CD8-positive, alpha-beta memory T cell (primary cell): Measurements from ENCODE around the gene SLC24A3. TPM values are rescaled to one million over a fixed set of nuclear protein-coding genes. Genes with fewer than 3 reads are reported as not detected.

ENCODE experiments used
- CTCF ChIA-PET: fragments of 350-600 bp; sonication (Branson Sonifier 250); formaldehyde crosslinking; loops from one replicate; lab custom pipeline; 2021; ENCODE audit warnings: antibody characterized with exemption; lab: Charles Lee
- POLR2A ChIA-PET: fragments of 350-600 bp; sonication (Branson Sonifier 250); formaldehyde crosslinking; loops from one replicate; lab custom pipeline; 2021; ENCODE audit warnings: antibody characterized with exemption; lab: Charles Lee
- DNase-seq, 5 donors: peaks; one replicate each; pipeline versions ENCODE4 v3.0.0 to v3.0.0-alpha.2; 2020 to 2022; ENCODE audit warnings: mixed read lengths in 1 of 5
- H3K27ac ChIP-seq: one replicate; pipeline ENCODE4 v1.7.0; 2013; ENCODE audit warnings: low read depth, mild to moderate bottlenecking, low read length, moderate library complexity
- H3K27me3 ChIP-seq: 2 replicates; pipeline ENCODE4 v1.7.0; 2013; ENCODE audit warnings: low read length, mild to moderate bottlenecking; ENCODE audit not compliant: insufficient read depth, poor library complexity, severe bottlenecking
- H3K36me3 ChIP-seq: 2 replicates; pipeline ENCODE4 v1.7.0; 2013; ENCODE audit warnings: mild to moderate bottlenecking, low read length, moderate library complexity; ENCODE audit not compliant: insufficient read depth
- H3K4me1 ChIP-seq: 2 replicates; pipeline ENCODE4 v1.7.0; 2013; ENCODE audit warnings: mild to moderate bottlenecking, low read length, moderate library complexity; ENCODE audit not compliant: insufficient read depth
- H3K4me3 ChIP-seq: 2 replicates; pipeline ENCODE4 v1.7.0; 2013; ENCODE audit warnings: mild to moderate bottlenecking, low read length
- H3K9me3 ChIP-seq: 2 replicates; pipeline ENCODE4 v1.7.0; 2013; ENCODE audit warnings: mild to moderate bottlenecking, low read length
- H3K27ac Mint-ChIP-seq, 8 donors: one replicate each; pipeline ENCODE4 v1.8.0; 2020 to 2021; ENCODE audit warnings: mixed read lengths in 8 of 8, mild to moderate bottlenecking in 6 of 8, inconsistent platforms in 3 of 8, moderate library complexity in 3 of 8
- H3K27me3 Mint-ChIP-seq, 2 donors: one replicate each; pipeline ENCODE4 v1.8.0; 2020 to 2021; ENCODE audit warnings: mixed read lengths in 2 of 2, mild to moderate bottlenecking in 1 of 2, moderate library complexity in 1 of 2
- H3K36me3 Mint-ChIP-seq, 3 donors: one replicate each; pipeline ENCODE4 v1.8.0; 2020 to 2021; ENCODE audit warnings: mixed read lengths in 3 of 3, inconsistent platforms in 1 of 3, mild to moderate bottlenecking in 1 of 3
- H3K4me1 Mint-ChIP-seq, 3 donors: one replicate each; pipeline ENCODE4 v1.8.0; 2020 to 2021; ENCODE audit warnings: mixed read lengths in 3 of 3, inconsistent platforms in 1 of 3, mild to moderate bottlenecking in 1 of 3
- H3K4me3 Mint-ChIP-seq, 7 donors: one replicate each; pipeline ENCODE4 v1.8.0; 2020 to 2021; ENCODE audit warnings: mixed read lengths in 7 of 7, mild to moderate bottlenecking in 6 of 7, moderate library complexity in 4 of 7, inconsistent platforms in 2 of 7
- H3K9me3 Mint-ChIP-seq, 5 donors: one replicate each; pipeline ENCODE4 v1.8.0; 2020 to 2022; ENCODE audit warnings: mixed read lengths in 5 of 5, mild to moderate bottlenecking in 3 of 5, moderate library complexity in 2 of 5, inconsistent platforms in 1 of 5
- polyA plus RNA-seq: library from polyadenylated mRNA; unstranded; fragments of 300-500 nt; fragmentation: Illumina TruSeq; gene quantifications from one replicate; pipeline ENCODE4 v1.2.3, GENCODE V29; 2021
- total RNA-seq, 2 experiments: library from RNA; stranded (reverse); gene quantifications; one replicate each; pipeline ENCODE4 v1.2.3, GENCODE V29; 2021

The SLC24A3 gene
- total and polyA plus RNA-seq, 3 experiments from 2014 or later: not detected

DNA sequence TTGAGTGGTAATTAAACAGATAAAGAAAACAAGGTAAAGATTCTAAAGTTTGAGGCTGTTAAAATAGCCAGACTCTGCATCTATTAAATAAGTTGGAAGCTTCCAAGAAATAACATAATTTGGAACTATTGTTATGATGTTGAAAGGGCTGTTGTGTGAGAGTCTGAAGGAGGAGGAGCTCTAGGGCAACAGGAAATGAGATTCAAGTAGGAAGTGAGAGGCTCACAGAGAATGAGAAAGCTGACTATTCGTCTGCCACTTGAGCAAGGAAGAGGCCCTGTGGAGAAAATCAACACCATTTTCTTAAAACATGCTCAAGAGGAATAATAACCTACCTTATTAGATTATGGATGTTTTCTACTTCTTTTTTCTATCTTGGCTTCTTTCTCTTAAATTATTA, 185.2 kb downstream of the SLC24A3 start:
- POLR2A ChIA-PET: no interaction called here
- Mint-ChIP-seq H3K27me3 (no peaks in the 10 kb centered on the region), H3K27ac (no peak overlapping the region), H3K9me3 (peaks cover 9 to 21% (median 13%) of the 10 kb centered on the region in 5 donors), H3K36me3 (no peaks in the 10 kb centered on the region), H3K4me1 (no peaks in the 10 kb centered on the region), H3K4me3 (no peak overlapping the region)
- H3K4me3 ChIP-seq: no peak overlapping the region
- H3K27me3 ChIP-seq: no peaks in the 10 kb centered on the region
- H3K9me3 ChIP-seq: no peaks in the 10 kb centered on the region
- no peaks in the 10 kb centered on the region for H3K36me3 ChIP-seq
- CTCF ChIA-PET: no interaction called here
- H3K4me1 ChIP-seq: no peaks in the 10 kb centered on the region
- no peak overlapping the region for H3K27ac ChIP-seq
- DNase-seq: no peak

DNA sequence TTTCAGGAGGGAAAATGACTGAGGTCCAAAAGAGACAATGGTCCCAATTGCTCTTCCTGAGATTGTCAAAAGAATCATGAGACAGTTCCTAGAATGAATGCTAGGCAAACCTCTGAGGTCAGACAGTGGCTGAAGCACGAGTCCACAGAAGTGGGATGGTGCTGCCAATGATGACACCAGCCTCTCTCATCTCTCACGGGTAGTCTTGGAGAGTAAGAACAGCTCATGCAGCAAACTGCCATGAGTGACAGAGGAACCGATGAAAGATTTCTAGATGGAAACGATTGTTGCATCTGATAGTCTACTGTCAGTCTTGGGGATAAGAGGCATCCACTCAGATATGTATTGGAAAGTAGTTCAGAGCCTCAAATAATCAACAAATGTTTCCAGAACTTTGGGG, 188.7 kb downstream of the SLC24A3 start:
- DNase-seq: no peak
- Histone ChIP-seq H3K27ac (no peak overlapping the region), H3K4me1 (no peaks in the 10 kb centered on the region), H3K36me3 (no peaks in the 10 kb centered on the region), H3K27me3 (no peaks in the 10 kb centered on the region), H3K9me3 (no peaks in the 10 kb centered on the region), H3K4me3 (no peak overlapping the region)
- H3K27me3 Mint-ChIP-seq: peaks cover 0 to 1% of the 10 kb centered on the region in 2 donors
- no peak overlapping the region for H3K4me3 Mint-ChIP-seq
- H3K9me3 Mint-ChIP-seq: peaks cover 6 to 21% (median 13%) of the 10 kb centered on the region in 5 donors
- no peaks in the 10 kb centered on the region for H3K36me3 Mint-ChIP-seq
- ChIA-PET CTCF (no interaction called here), POLR2A (no interaction called here)
- H3K4me1 Mint-ChIP-seq: no peaks in the 10 kb centered on the region
- no peak overlapping the region for H3K27ac Mint-ChIP-seq

DNA sequence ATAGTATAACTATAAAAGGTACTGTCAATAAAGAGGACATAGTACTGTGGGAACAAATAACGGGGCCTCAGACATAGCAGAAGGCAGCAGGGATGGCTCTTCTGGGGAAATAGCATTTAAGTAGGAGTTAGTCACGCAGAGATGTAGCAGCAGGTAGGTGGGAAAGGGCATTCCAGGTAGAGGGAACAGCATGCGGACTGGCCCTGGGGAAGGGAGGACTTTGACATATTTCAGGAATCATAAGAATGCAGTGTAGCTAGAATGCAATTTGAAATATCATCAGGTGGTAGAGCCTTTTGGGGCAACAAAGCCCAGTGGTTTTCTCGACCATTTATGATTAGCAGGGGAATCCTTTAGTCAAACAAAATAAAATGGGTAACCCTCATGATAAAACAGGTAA, 191.1 kb downstream of the SLC24A3 start:
- Histone ChIP-seq H3K9me3 (no peaks in the 10 kb centered on the region), H3K27me3 (no peaks in the 10 kb centered on the region), H3K4me3 (no peak overlapping the region), H3K36me3 (no peaks in the 10 kb centered on the region), H3K4me1 (no peaks in the 10 kb centered on the region), H3K27ac (no peak overlapping the region)
- DNase-seq: no peak
- ChIA-PET CTCF (no interaction called here), POLR2A (no interaction called here)
- Mint-ChIP-seq H3K4me3 (no peak overlapping the region), H3K27me3 (peaks cover 1 to 4% of the 10 kb centered on the region in 2 donors), H3K9me3 (peaks cover 6 to 13% (median 10%) of the 10 kb centered on the region in 5 donors), H3K27ac (peak overlapping the region in 1 of 8 donors; percentile 17), H3K36me3 (no peaks in the 10 kb centered on the region), H3K4me1 (no peaks in the 10 kb centered on the region)

GRCh38 chr20:19404826-19405225, 192.4 kb downstream of the SLC24A3 start:
- H3K36me3 Mint-ChIP-seq: no peaks in the 10 kb centered on the region
- H3K27me3 ChIP-seq: no peaks in the 10 kb centered on the region
- ChIA-PET CTCF (no interaction called here), POLR2A (no interaction called here)
- H3K4me3 ChIP-seq: no peak overlapping the region
- H3K4me1 ChIP-seq: no peaks in the 10 kb centered on the region
- DNase-seq: no peak
- no peaks in the 10 kb centered on the region for H3K9me3 ChIP-seq
- no peak overlapping the region for H3K27ac Mint-ChIP-seq
- peaks cover 0 to 6% (median 4%) of the 10 kb centered on the region in 5 donors for H3K9me3 Mint-ChIP-seq
- H3K4me1 Mint-ChIP-seq: no peaks in the 10 kb centered on the region
- no peaks in the 10 kb centered on the region for H3K36me3 ChIP-seq
- H3K4me3 Mint-ChIP-seq: no peak overlapping the region
- H3K27ac ChIP-seq: no peak overlapping the region
- peaks cover 1 to 4% of the 10 kb centered on the region in 2 donors for H3K27me3 Mint-ChIP-seq

- H3K36me3 ChIP-seq: no peaks in the 10 kb centered on the region
- no peaks in the 10 kb centered on the region for H3K36me3 Mint-ChIP-seq
- no peaks in the 10 kb centered on the region for H3K4me1 ChIP-seq
- no peaks in the 10 kb centered on the region for H3K27me3 ChIP-seq
- ChIA-PET POLR2A (no interaction called here), CTCF (no interaction called here)
- H3K9me3 ChIP-seq: no peaks in the 10 kb centered on the region
- H3K4me1 Mint-ChIP-seq: no peaks in the 10 kb centered on the region
- peaks cover 1 to 7% of the 10 kb centered on the region in 2 donors for H3K27me3 Mint-ChIP-seq
- no peak for DNase-seq
- no peak overlapping the region for H3K4me3 ChIP-seq
- H3K9me3 Mint-ChIP-seq: peaks cover 0 to 6% (median 0%) of the 10 kb centered on the region in 5 donors
- H3K27ac ChIP-seq: no peak overlapping the region
- H3K4me3 Mint-ChIP-seq: no peak overlapping the region
- H3K27ac Mint-ChIP-seq: no peak overlapping the region
These were observed 193.5 kb downstream of the SLC24A3 start for GRCh38 chr20:19405958-19406357.

DNA sequence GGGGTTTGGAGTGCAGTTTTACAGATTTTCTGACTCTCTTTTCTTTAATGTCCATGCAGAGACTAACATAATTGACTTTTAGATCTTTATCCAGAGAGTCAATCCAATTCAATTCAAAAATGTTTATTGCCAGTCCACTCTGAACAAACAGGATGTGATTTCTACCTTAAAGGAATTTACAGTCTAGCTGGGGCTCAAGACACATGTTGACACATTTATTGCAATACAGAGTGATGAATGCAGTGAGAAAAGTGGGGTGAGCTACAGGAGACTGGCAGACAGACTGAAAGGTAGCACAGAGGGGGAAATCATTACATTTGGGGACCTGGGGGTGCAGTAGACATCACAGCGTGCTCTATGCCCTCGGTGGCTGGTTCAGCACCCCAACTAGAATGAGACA, 193.9 kb downstream of the SLC24A3 start:
- no peak overlapping the region for H3K4me3 Mint-ChIP-seq
- peaks cover 1 to 7% of the 10 kb centered on the region in 2 donors for H3K27me3 Mint-ChIP-seq
- H3K36me3 Mint-ChIP-seq: no peaks in the 10 kb centered on the region
- no peaks in the 10 kb centered on the region for H3K9me3 ChIP-seq
- no peaks in the 10 kb centered on the region for H3K36me3 ChIP-seq
- H3K27me3 ChIP-seq: no peaks in the 10 kb centered on the region
- H3K4me1 Mint-ChIP-seq: no peaks in the 10 kb centered on the region
- peaks cover 0 to 6% (median 0%) of the 10 kb centered on the region in 5 donors for H3K9me3 Mint-ChIP-seq
- no peak overlapping the region for H3K27ac ChIP-seq
- H3K4me1 ChIP-seq: no peaks in the 10 kb centered on the region
- H3K4me3 ChIP-seq: no peak overlapping the region
- ChIA-PET CTCF (no interaction called here), POLR2A (no interaction called here)
- H3K27ac Mint-ChIP-seq: no peak overlapping the region
- no peak for DNase-seq

- H3K9me3 Mint-ChIP-seq: peaks cover 0 to 2% (median 0%) of the 10 kb centered on the region in 5 donors
- POLR2A ChIA-PET: no interaction called here
- no peaks in the 10 kb centered on the region for H3K4me1 ChIP-seq
- no peaks in the 10 kb centered on the region for H3K36me3 ChIP-seq
- DNase-seq: no peak
- CTCF ChIA-PET: no interaction called here
- no peak overlapping the region for H3K4me3 ChIP-seq
- no peak overlapping the region for H3K4me3 Mint-ChIP-seq
- no peaks in the 10 kb centered on the region for H3K9me3 ChIP-seq
- peaks cover 1 to 7% of the 10 kb centered on the region in 2 donors for H3K27me3 Mint-ChIP-seq
- H3K36me3 Mint-ChIP-seq: no peaks in the 10 kb centered on the region
- no peak overlapping the region for H3K27ac Mint-ChIP-seq
- H3K4me1 Mint-ChIP-seq: no peaks in the 10 kb centered on the region
- H3K27ac ChIP-seq: no peak overlapping the region
- no peaks in the 10 kb centered on the region for H3K27me3 ChIP-seq
These were observed 194.8 kb downstream of the SLC24A3 start for GRCh38 chr20:19407196-19407595.

DNA sequence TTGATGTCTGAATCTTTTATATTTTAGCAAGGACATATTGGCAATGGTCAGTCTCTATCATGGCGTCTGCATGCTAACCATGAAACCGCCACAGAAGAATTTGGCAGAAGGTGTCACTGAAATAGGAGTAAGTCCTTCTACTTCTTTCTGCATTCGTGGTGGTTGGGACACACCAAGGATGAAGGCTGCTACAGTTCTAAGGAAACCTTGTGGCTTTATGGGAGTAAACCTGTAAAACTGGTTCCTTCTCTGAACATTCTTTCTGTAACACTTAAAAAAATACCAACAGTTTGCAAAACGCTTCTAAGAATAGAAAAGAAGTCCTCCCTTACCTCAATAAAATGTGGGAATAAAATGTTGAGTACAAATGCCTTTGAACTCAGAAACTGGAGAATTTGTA, 195.3 kb downstream of the SLC24A3 start:
- no peak for DNase-seq
- Mint-ChIP-seq H3K9me3 (peaks cover 0 to 2% (median 0%) of the 10 kb centered on the region in 5 donors), H3K4me1 (no peaks in the 10 kb centered on the region), H3K4me3 (no peak overlapping the region), H3K27ac (no peak overlapping the region), H3K27me3 (peaks cover 1 to 7% of the 10 kb centered on the region in 2 donors), H3K36me3 (no peaks in the 10 kb centered on the region)
- POLR2A ChIA-PET: no interaction called here
- Histone ChIP-seq H3K27me3 (no peaks in the 10 kb centered on the region), H3K27ac (no peak overlapping the region), H3K9me3 (no peaks in the 10 kb centered on the region), H3K4me3 (no peak overlapping the region), H3K36me3 (no peaks in the 10 kb centered on the region), H3K4me1 (no peaks in the 10 kb centered on the region)
- CTCF ChIA-PET: no interaction called here

DNA sequence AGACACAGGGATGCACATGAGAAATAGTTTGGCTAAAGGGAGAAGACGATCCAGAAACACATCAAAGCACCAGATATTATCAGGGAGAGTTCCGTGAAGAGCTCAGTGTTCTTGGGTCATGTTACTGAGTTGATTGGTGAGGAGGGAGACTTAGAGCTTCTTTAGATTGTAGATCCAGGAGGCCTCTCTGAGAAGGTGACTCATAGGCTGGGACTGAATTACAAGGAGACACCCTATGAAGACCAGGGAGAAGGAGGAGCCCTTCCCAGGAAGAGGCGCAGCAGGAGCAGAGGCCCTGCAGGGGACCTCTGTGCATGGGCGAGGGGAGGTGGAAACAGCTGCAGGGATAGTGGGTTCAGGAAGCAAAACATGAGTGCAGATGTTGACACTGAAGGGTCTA, 196.5 kb downstream of the SLC24A3 start:
- Mint-ChIP-seq H3K4me1 (no peaks in the 10 kb centered on the region), H3K36me3 (no peaks in the 10 kb centered on the region), H3K27ac (no peak overlapping the region), H3K27me3 (peaks cover 0 to 7% of the 10 kb centered on the region in 2 donors), H3K9me3 (peaks cover 0 to 2% (median 0%) of the 10 kb centered on the region in 5 donors), H3K4me3 (no peak overlapping the region)
- CTCF ChIA-PET: no interaction called here
- no peak overlapping the region for H3K4me3 ChIP-seq
- H3K9me3 ChIP-seq: no peaks in the 10 kb centered on the region
- H3K27me3 ChIP-seq: no peaks in the 10 kb centered on the region
- no peak overlapping the region for H3K27ac ChIP-seq
- no peaks in the 10 kb centered on the region for H3K36me3 ChIP-seq
- POLR2A ChIA-PET: no interaction called here
- no peaks in the 10 kb centered on the region for H3K4me1 ChIP-seq
- no peak for DNase-seq
